Keratinocyte (primary cell): Measurements from ENCODE around the gene CHAF1B. TPM values are rescaled to one million over a fixed set of nuclear protein-coding genes. Genes with fewer than 3 reads are reported as not detected.

Source experiments
- DNase-seq: peaks from one replicate; pipeline ENCODE4 v3.0.0-alpha.2; 2011; ENCODE audit warnings: low read depth, missing footprints, low spot score
- FAIRE-seq: peaks from 2 replicates; lab custom pipeline; 2011; peaks lifted over from hg19 to GRCh38; lab: Jason Lieb, UNC
- H2AFZ ChIP-seq: 2 replicates; pipeline ENCODE4 v1.6.0; 2012; ENCODE audit warnings: low read length, control low read depth, inconsistent platforms; ENCODE audit not compliant: control insufficient read depth
- H3K27ac ChIP-seq: 2 replicates; pipeline ENCODE4 v1.5.1; 2011; ENCODE audit warnings: low read length; ENCODE audit not compliant: control insufficient read depth, insufficient read depth
- H3K27me3 ChIP-seq: 3 replicates; pipeline ENCODE4 v1.6.0; 2011; ENCODE audit warnings: low read length; ENCODE audit not compliant: control insufficient read depth, insufficient read depth; ENCODE audit errors: extremely low read depth
- H3K36me3 ChIP-seq, 2 experiments: 2 replicates in 1 of 2; 3 replicates in 1 of 2; pipeline ENCODE4 v1.5.1; 2011; ENCODE audit warnings: low read length in 2 of 2, mild to moderate bottlenecking in 1 of 2; ENCODE audit not compliant: control insufficient read depth in 2 of 2, insufficient read depth in 2 of 2; ENCODE audit errors: extremely low read depth in 1 of 2
- H3K4me1 ChIP-seq: 3 replicates; pipeline ENCODE4 v1.5.1; 2011; ENCODE audit warnings: low read length; ENCODE audit not compliant: control insufficient read depth, insufficient read depth; ENCODE audit errors: extremely low read depth
- H3K4me2 ChIP-seq: 3 replicates; pipeline ENCODE4 v1.6.0; 2011; ENCODE audit warnings: low read depth, low read length; ENCODE audit not compliant: control insufficient read depth, insufficient read depth; ENCODE audit errors: extremely low read depth
- H3K4me3 ChIP-seq, 3 experiments: fragments of 200-600 bp in 1 of 3; sonication (generic) in 1 of 3; 2 replicates in 2 of 3; 3 replicates in 1 of 3; pipeline ENCODE4 v1.5.1; 2011 to 2016; ENCODE audit warnings: low read length in 3 of 3, mild to moderate bottlenecking in 3 of 3, control low read depth in 2 of 3, inconsistent platforms in 1 of 3, low read depth in 1 of 3, mixed read lengths in 1 of 3, mixed run types in 1 of 3, moderate library complexity in 1 of 3; ENCODE audit not compliant: control insufficient read depth in 2 of 3, insufficient read depth in 2 of 3; ENCODE audit errors: extremely low read depth in 1 of 3
- H3K79me2 ChIP-seq: 2 replicates; pipeline ENCODE4 v1.6.0; 2012; ENCODE audit warnings: low read length; ENCODE audit not compliant: control insufficient read depth, insufficient read depth
- H3K9ac ChIP-seq: 3 replicates; pipeline ENCODE4 v1.6.0; 2011; ENCODE audit warnings: low read length; ENCODE audit not compliant: control insufficient read depth, insufficient read depth; ENCODE audit errors: extremely low read depth
- H3K9me1 ChIP-seq: 3 replicates; pipeline ENCODE4 v1.6.0; 2011; ENCODE audit warnings: low read length; ENCODE audit not compliant: control insufficient read depth, insufficient read depth; ENCODE audit errors: extremely low read depth
- H3K9me3 ChIP-seq: 2 replicates; pipeline ENCODE4 v1.5.1; 2012; ENCODE audit warnings: low read depth, low read length; ENCODE audit not compliant: control insufficient read depth
- H4K20me1 ChIP-seq: 3 replicates; pipeline ENCODE4 v1.6.0; 2011; ENCODE audit warnings: low read length; ENCODE audit not compliant: control insufficient read depth, insufficient read depth; ENCODE audit errors: extremely low read depth
- EZH2 ChIP-seq: IDR thresholded peaks from one replicate; pipeline ENCODE4 v1.6.1; 2012; ENCODE audit warnings: inconsistent platforms, mild to moderate bottlenecking, low read length, moderate library complexity
- dilution Hi-C: fragments of 300-500 bp; cut with MboI; formaldehyde crosslinking; loops from one replicate; pipeline ENCODE4 v1.7.0; 2020; ENCODE audit warnings: low sequenced_read_pairs; ENCODE audit not compliant: extremely low pct_ligation_motif_present
- polyA plus RNA-seq, 5 experiments: library from polyadenylated mRNA; depleted of rRNA in 3 of 5; stranded (reverse) in 3 of 5; stranded (forward) in 1 of 5; unstranded in 1 of 5; fragments of >200 nt; gene quantifications; 1 replicate in 1 of 5; 2 replicates in 3 of 5; 3 replicates in 1 of 5; pipeline versions ENCODE4 v1.2.1 to v1.2.3, GENCODE V29; 2011 to 2012; ENCODE audit warnings: missing spikeins in 2 of 5, low read depth in 1 of 5, low replicate concordance in 1 of 5
- TF ChIP-seq, protein P1 (sequence below), 3 experiments: IDR thresholded peaks in 1 of 3; conservative IDR thresholded peaks in 1 of 3; optimal IDR thresholded peaks in 1 of 3; 2 replicates in 2 of 3; 3 replicates in 1 of 3; pipeline versions ENCODE3 to v1.5.1; 2011; ENCODE audit warnings: low read length in 3 of 3, mild to moderate bottlenecking in 3 of 3, moderate library complexity in 2 of 3, control low read depth in 1 of 3, inconsistent platforms in 1 of 3; ENCODE audit not compliant: insufficient read depth in 2 of 3; ENCODE audit errors: extremely low read depth in 1 of 3

The CHAF1B gene
- polyA plus RNA-seq, 1 donor (not counting 4 experiments of a cell fraction or from before 2014, with no cell fraction given) = 6.8 TPM

DNA sequence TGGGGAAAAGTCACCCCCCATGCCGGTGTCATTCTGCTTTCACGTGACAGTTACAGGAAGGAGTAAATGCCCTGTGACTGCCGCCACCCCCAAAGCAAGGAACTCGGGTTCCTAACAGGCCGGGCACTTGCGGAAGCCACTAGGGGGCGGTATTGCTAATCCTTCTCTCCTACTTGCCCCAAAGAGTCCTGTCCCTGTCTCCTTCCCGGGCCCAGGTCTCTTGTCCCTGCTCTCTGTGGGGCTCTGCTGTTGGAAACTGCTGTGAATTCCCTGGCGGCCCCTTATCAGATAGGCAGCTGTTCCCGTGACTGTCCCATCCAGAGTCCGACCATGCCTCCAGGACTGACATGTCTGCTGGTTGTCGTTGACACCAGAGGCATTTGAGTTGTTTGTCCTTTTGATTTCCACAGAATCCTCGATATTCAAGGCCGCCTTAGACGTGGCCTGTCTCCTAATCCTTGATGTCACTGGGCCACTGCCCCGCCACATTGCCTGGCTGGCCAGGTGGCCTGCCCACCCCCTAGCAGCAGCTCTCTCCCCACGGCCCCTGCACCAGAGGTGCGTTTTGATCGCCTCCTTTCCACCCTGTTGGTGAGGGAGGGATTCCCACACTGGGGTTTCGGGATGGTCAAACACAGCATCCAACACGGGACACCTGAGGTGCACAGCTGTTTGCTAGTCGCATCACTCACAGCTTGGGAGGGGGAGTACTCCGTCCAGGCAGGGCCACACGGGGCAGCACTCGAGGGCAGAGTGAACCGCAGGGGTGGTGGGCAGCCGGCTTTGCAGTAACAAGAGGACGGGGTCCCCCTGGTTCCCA is 37.3 kb downstream of the CHAF1B start:
- dilution Hi-C loops = no loop called here
- H3K27me3 ChIP-seq = no peaks in the 10 kb centered on the region
- H3K9me1 ChIP-seq = no peaks in the 10 kb centered on the region
- H3K27ac ChIP-seq = no peak overlapping the region
- no peak overlapping the region for H3K4me3 ChIP-seq
- H3K9me3 ChIP-seq = no peaks in the 10 kb centered on the region
- TF ChIP-seq EZH2 = no peak
- TF ChIP-seq, protein P1, sequence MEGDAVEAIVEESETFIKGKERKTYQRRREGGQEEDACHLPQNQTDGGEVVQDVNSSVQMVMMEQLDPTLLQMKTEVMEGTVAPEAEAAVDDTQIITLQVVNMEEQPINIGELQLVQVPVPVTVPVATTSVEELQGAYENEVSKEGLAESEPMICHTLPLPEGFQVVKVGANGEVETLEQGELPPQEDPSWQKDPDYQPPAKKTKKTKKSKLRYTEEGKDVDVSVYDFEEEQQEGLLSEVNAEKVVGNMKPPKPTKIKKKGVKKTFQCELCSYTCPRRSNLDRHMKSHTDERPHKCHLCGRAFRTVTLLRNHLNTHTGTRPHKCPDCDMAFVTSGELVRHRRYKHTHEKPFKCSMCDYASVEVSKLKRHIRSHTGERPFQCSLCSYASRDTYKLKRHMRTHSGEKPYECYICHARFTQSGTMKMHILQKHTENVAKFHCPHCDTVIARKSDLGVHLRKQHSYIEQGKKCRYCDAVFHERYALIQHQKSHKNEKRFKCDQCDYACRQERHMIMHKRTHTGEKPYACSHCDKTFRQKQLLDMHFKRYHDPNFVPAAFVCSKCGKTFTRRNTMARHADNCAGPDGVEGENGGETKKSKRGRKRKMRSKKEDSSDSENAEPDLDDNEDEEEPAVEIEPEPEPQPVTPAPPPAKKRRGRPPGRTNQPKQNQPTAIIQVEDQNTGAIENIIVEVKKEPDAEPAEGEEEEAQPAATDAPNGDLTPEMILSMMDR (optimal IDR thresholded peaks at IDR 0.05 in 1 of 3, IDR thresholded peaks at IDR 0.05 in 1 of 3, conservative IDR thresholded peaks at IDR 0.05 in 1 of 3; ENCODE audit: extremely low read depth in 1 of 3, insufficient read depth in 2 of 3, low read length in 3 of 3) = peak; percentile 85 to 95 (median 85)
- no peaks in the 10 kb centered on the region for H4K20me1 ChIP-seq
- H3K4me2 ChIP-seq = no peak overlapping the region
- no peak overlapping the region for H2AFZ ChIP-seq
- no peaks in the 10 kb centered on the region for H3K79me2 ChIP-seq
- H3K4me1 ChIP-seq = no peaks in the 10 kb centered on the region
- no peak overlapping the region for H3K9ac ChIP-seq
- DNase-seq = no peak
- no peaks in the 10 kb centered on the region for H3K36me3 ChIP-seq
- FAIRE-seq = no peak

DNA sequence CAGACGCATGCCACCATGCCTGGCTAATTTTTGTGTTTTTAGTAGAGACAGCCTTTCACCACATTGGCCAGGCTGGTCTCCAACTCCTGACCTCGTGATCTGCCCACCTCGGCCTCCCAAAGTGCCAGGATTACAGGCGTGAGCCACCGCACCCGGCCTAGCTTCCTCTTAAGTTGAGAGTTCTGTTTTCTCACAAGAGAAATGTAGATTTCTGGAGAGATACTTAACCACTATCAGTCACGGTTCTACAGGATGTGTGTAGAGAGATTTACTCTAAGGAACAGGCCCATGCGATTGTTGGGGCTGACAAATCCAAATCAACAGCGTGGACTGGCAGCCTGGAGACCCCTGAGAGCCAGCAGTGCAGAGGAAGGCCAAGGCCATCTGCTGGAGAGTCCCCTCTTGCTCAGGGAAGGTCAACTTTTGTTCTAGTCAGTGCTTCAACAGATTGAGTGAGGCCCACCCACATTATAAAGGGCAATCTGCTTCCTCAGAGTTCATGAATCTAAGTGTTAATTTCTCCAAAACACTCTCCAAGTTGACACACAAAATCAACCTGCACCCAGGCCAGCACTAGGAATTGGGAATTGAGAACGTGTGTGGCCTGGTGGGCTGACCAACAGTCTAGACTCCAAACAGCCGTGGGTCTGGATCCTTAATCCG is 38.7 kb downstream of the CHAF1B start:
- Histone ChIP-seq H3K27ac (no peak overlapping the region), H3K4me3 (no peak overlapping the region), H3K79me2 (no peaks in the 10 kb centered on the region), H3K36me3 (no peaks in the 10 kb centered on the region), H2AFZ (no peak overlapping the region), H3K4me2 (no peak overlapping the region), H3K9me1 (no peaks in the 10 kb centered on the region), H3K9me3 (no peaks in the 10 kb centered on the region), H3K27me3 (no peaks in the 10 kb centered on the region), H3K9ac (no peak overlapping the region), H3K4me1 (peaks cover 2% of the 10 kb centered on the region), H4K20me1 (no peaks in the 10 kb centered on the region)
- no peak for DNase-seq
- TF ChIP-seq EZH2 = no peak
- TF ChIP-seq, protein P1 (optimal IDR thresholded peaks at IDR 0.05 in 1 of 3, IDR thresholded peaks at IDR 0.05 in 1 of 3, conservative IDR thresholded peaks at IDR 0.05 in 1 of 3; ENCODE audit: extremely low read depth in 1 of 3, insufficient read depth in 2 of 3, low read length in 3 of 3) = no peak
- FAIRE-seq = no peak
- dilution Hi-C loops = no loop called here
